GM12878 (cell line): Measurements from ENCODE around the gene GPT2. TPM values are rescaled to one million over a fixed set of nuclear protein-coding genes. Genes with fewer than 3 reads are reported as not detected.

Source experiments
- BACH1 ChIP-seq: fragments of 450-650 bp; IDR thresholded peaks from 2 replicates; pipeline ENCODE4 v1.6.1; 2017; ENCODE audit warnings: mild to moderate bottlenecking, borderline replicate concordance
- CBFB ChIP-seq: IDR thresholded peaks from 2 replicates; pipeline ENCODE4 v1.6.1; 2016; ENCODE audit warnings: antibody characterized with exemption, low read depth
- CHD2 ChIP-seq: IDR thresholded peaks from 2 replicates; pipeline ENCODE4 v1.6.1; 2011; ENCODE audit warnings: low read depth, low read length, improper control_type of control experiment, borderline replicate concordance
- GABPA ChIP-seq: IDR thresholded peaks from 2 replicates; pipeline ENCODE4 v1.6.1; 2014; ENCODE audit warnings: antibody characterized with exemption, low read depth, mild to moderate bottlenecking, inconsistent platforms
- HCFC1 ChIP-seq: fragments of 150-350 bp; IDR thresholded peaks from 2 replicates; pipeline ENCODE4 v1.6.1; 2014; ENCODE audit warnings: low read length
- HDAC6 ChIP-seq: fragments of 200-600 bp; sonication (generic); IDR thresholded peaks from one replicate; pipeline ENCODE4 v1.8.0; 2017; ENCODE audit warnings: antibody characterized with exemption; ENCODE audit not compliant: unreplicated experiment
- IKZF2 ChIP-seq, 2 experiments: fragments of 450-650 bp; IDR thresholded peaks; 2 replicates each; pipeline ENCODE4 v1.6.1; 2017; ENCODE audit warnings: mild to moderate bottlenecking in 2 of 2, moderate library complexity in 2 of 2
- JUNB ChIP-seq: IDR thresholded peaks from 2 replicates; pipeline ENCODE4 v1.6.1; 2016; ENCODE audit warnings: antibody characterized with exemption, mild to moderate bottlenecking
- NBN ChIP-seq: fragments of 450-650 bp; IDR thresholded peaks from 2 replicates; pipeline ENCODE4 v1.6.1; 2016
- NR2C2 ChIP-seq: IDR thresholded peaks from 2 replicates; pipeline ENCODE4 v1.6.1; 2011; ENCODE audit warnings: borderline replicate concordance, low read depth; ENCODE audit not compliant: control insufficient read depth, insufficient read length
- RCOR1 ChIP-seq: conservative IDR thresholded peaks from 2 replicates; pipeline ENCODE4 v1.6.1; 2012; ENCODE audit warnings: low read depth, low read length, improper control_type of control experiment
- SMC3 ChIP-seq: IDR thresholded peaks from 2 replicates; pipeline ENCODE4 v1.6.1; 2011; ENCODE audit warnings: low read length, improper control_type of control experiment, borderline replicate concordance
- SP1 ChIP-seq: IDR thresholded peaks from one replicate; pipeline ENCODE4 v1.6.1; 2011; ENCODE audit warnings: low read depth, low read length
- STAT1 ChIP-seq: fragments of 450-650 bp; conservative IDR thresholded peaks from 2 replicates; pipeline ENCODE4 v1.6.1; 2014; ENCODE audit warnings: antibody characterized with exemption, mild to moderate bottlenecking
- TBL1XR1 ChIP-seq: IDR thresholded peaks from 2 replicates; pipeline ENCODE4 v1.6.1; 2012; ENCODE audit warnings: low read depth, low read length, improper control_type of control experiment
- WRNIP1 ChIP-seq: IDR thresholded peaks from 2 replicates; pipeline ENCODE4 v1.6.1; 2011; ENCODE audit warnings: low read depth, low read length, improper control_type of control experiment, borderline replicate concordance
- ZNF622 ChIP-seq: fragments of 450-650 bp; IDR thresholded peaks from 2 replicates; pipeline ENCODE4 v1.6.1; 2017; ENCODE audit warnings: mild to moderate bottlenecking, inconsistent platforms
- polyA plus RNA-seq, 11 experiments: library from polyadenylated mRNA; depleted of rRNA in 4 of 11; unstranded in 6 of 11; stranded (reverse) in 5 of 11; fragments of >200 nt; fragmentation: Nextera tagmentation in 4 of 11; fragmentation: Illumina TruSeq in 1 of 11; extraction: Ambion mirVana in 4 of 11; extraction: Trizol in 1 of 11; gene quantifications; 1 replicate in 1 of 11; 2 replicates in 10 of 11; pipeline versions ENCODE4 v1.2.1 to v1.2.3, GENCODE V29; 2011 to 2016; ENCODE audit warnings: inconsistent platforms in 2 of 11, missing spikeins in 2 of 11, low read depth in 1 of 11
- total RNA-seq, 4 experiments: library from RNA; depleted of rRNA in 3 of 4; stranded (reverse); fragments of >200 nt in 3 of 4; fragmentation: Illumina TruSeq in 1 of 4; extraction: Trizol in 1 of 4; gene quantifications; 2 replicates each; pipeline versions ENCODE4 v1.2.1 to v1.2.3, GENCODE V29; 2013 to 2021
- TF ChIP-seq, protein P1 (sequence below): fragments of 450-650 bp; IDR thresholded peaks from 2 replicates; pipeline ENCODE4 v1.6.1; 2018; ENCODE audit warnings: borderline replicate concordance, mild to moderate bottlenecking; ENCODE audit not compliant: partially characterized antibody
- TF ChIP-seq, protein P2 (sequence below): IDR thresholded peaks from 2 replicates; pipeline ENCODE4 v1.6.1; 2012; ENCODE audit warnings: low read length, inconsistent platforms
- TF ChIP-seq, protein P3 (sequence below): IDR thresholded peaks from 2 replicates; pipeline ENCODE4 v1.6.1; 2012; ENCODE audit warnings: low read depth, low read length, improper control_type of control experiment
- TF ChIP-seq, protein P4 (sequence below): IDR thresholded peaks from 2 replicates; pipeline ENCODE4 v1.6.1; 2012; ENCODE audit warnings: low read depth, low read length, improper control_type of control experiment
- TF ChIP-seq, protein P5 (sequence below): fragments of 450-650 bp; IDR thresholded peaks from 2 replicates; pipeline ENCODE4 v1.6.1; 2016; ENCODE audit warnings: mild to moderate bottlenecking
- TF ChIP-seq, protein P6 (sequence below): fragments of 150-350 bp; IDR thresholded peaks from 2 replicates; pipeline ENCODE4 v1.6.1; 2016; ENCODE audit warnings: low read depth, low read length

The GPT2 gene
- total and polyA plus RNA-seq, 10 of the 15 experiments (the other 5 are each of a cell fraction or from before 2014, with no cell fraction given): 0.45 to 9.9 (median 4.3) TPM

DNA sequence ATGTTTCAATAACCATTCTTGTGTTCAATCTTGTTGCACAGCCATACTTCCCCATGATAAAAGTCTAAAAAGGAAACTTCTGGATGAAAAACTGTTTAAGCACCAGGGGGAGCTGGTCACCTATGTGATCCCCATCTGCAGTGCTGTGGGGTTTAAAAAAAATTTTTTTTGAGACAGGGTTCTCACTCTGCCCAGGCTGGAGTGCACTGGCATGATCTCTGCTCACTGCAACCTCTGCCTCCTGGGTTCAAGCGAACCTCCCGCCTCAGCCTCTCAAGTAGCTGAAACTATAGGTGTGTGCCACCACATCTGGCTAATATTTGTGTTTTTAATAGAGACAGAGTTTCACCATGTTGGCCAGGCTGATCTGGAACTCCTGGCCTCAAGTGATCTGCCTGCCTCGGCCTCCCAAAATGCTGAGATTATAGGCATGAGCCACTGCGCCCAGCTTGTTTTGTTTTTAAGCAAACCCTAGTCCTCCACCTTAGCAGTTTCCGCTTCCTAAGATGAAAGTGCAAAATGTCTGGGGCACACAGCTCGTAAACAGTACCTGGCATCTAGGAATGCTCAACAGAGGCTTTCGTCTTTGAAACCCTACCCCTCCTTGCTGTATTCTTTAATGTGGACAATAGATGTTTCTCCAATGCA, 63.9 kb downstream of the GPT2 start (continued):
- TF ChIP-seq SP1 (no peak), RCOR1 (no peak), ZNF622 (no peak), TBL1XR1 (no peak), NBN (no peak), CHD2 (no peak), HCFC1 (no peak), CBFB (no peak), STAT1 (no peak), SMC3 (peak; percentile 93), JUNB (no peak), BACH1 (no peak), NR2C2 (no peak), IKZF2 (IDR thresholded peaks at IDR 0.05) (no peak), GABPA (no peak), HDAC6 (no peak), WRNIP1 (no peak)
- TF ChIP-seq, protein P1, sequence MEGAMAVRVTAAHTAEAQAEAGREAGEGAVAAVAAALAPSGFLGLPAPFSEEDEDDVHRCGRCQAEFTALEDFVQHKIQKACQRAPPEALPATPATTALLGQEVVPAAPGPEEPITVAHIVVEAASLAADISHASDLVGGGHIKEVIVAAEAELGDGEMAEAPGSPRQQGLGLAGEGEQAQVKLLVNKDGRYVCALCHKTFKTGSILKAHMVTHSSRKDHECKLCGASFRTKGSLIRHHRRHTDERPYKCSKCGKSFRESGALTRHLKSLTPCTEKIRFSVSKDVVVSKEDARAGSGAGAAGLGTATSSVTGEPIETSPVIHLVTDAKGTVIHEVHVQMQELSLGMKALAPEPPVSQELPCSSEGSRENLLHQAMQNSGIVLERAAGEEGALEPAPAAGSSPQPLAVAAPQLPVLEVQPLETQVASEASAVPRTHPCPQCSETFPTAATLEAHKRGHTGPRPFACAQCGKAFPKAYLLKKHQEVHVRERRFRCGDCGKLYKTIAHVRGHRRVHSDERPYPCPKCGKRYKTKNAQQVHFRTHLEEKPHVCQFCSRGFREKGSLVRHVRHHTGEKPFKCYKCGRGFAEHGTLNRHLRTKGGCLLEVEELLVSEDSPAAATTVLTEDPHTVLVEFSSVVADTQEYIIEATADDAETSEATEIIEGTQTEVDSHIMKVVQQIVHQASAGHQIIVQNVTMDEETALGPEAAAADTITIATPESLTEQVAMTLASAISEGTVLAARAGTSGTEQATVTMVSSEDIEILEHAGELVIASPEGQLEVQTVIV: no peak
- TF ChIP-seq, protein P2, sequence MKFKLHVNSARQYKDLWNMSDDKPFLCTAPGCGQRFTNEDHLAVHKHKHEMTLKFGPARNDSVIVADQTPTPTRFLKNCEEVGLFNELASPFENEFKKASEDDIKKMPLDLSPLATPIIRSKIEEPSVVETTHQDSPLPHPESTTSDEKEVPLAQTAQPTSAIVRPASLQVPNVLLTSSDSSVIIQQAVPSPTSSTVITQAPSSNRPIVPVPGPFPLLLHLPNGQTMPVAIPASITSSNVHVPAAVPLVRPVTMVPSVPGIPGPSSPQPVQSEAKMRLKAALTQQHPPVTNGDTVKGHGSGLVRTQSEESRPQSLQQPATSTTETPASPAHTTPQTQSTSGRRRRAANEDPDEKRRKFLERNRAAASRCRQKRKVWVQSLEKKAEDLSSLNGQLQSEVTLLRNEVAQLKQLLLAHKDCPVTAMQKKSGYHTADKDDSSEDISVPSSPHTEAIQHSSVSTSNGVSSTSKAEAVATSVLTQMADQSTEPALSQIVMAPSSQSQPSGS: no peak
- TF ChIP-seq, protein P3, sequence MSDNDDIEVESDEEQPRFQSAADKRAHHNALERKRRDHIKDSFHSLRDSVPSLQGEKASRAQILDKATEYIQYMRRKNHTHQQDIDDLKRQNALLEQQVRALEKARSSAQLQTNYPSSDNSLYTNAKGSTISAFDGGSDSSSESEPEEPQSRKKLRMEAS: no peak
- TF ChIP-seq, protein P4, sequence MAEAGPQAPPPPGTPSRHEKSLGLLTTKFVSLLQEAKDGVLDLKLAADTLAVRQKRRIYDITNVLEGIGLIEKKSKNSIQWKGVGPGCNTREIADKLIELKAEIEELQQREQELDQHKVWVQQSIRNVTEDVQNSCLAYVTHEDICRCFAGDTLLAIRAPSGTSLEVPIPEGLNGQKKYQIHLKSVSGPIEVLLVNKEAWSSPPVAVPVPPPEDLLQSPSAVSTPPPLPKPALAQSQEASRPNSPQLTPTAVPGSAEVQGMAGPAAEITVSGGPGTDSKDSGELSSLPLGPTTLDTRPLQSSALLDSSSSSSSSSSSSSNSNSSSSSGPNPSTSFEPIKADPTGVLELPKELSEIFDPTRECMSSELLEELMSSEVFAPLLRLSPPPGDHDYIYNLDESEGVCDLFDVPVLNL: no peak
- TF ChIP-seq, protein P5, sequence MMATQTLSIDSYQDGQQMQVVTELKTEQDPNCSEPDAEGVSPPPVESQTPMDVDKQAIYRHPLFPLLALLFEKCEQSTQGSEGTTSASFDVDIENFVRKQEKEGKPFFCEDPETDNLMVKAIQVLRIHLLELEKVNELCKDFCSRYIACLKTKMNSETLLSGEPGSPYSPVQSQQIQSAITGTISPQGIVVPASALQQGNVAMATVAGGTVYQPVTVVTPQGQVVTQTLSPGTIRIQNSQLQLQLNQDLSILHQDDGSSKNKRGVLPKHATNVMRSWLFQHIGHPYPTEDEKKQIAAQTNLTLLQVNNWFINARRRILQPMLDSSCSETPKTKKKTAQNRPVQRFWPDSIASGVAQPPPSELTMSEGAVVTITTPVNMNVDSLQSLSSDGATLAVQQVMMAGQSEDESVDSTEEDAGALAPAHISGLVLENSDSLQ: no peak
- TF ChIP-seq, protein P6, sequence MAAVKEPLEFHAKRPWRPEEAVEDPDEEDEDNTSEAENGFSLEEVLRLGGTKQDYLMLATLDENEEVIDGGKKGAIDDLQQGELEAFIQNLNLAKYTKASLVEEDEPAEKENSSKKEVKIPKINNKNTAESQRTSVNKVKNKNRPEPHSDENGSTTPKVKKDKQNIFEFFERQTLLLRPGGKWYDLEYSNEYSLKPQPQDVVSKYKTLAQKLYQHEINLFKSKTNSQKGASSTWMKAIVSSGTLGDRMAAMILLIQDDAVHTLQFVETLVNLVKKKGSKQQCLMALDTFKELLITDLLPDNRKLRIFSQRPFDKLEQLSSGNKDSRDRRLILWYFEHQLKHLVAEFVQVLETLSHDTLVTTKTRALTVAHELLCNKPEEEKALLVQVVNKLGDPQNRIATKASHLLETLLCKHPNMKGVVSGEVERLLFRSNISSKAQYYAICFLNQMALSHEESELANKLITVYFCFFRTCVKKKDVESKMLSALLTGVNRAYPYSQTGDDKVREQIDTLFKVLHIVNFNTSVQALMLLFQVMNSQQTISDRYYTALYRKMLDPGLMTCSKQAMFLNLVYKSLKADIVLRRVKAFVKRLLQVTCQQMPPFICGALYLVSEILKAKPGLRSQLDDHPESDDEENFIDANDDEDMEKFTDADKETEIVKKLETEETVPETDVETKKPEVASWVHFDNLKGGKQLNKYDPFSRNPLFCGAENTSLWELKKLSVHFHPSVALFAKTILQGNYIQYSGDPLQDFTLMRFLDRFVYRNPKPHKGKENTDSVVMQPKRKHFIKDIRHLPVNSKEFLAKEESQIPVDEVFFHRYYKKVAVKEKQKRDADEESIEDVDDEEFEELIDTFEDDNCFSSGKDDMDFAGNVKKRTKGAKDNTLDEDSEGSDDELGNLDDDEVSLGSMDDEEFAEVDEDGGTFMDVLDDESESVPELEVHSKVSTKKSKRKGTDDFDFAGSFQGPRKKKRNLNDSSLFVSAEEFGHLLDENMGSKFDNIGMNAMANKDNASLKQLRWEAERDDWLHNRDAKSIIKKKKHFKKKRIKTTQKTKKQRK: no peak
